Measurements from ENCODE around the gene GCSH.

GCSH gene

GRCh38 chr16:81101702-81102101 is 5.5 kb upstream of the GCSH start:
- DNase-seq: no peak

GRCh38 chr16:81099958-81100357 is 3.8 kb upstream of the GCSH start:
- no peak for DNase-seq

GRCh38 chr16:81097230-81097629 is 1.0 kb upstream of the GCSH start:
- no peak for DNase-seq

- no peak for DNase-seq
These were observed 567 bp upstream of the GCSH start for GRCh38 chr16:81096715-81097208.

GRCh38 chr16:81095653-81095952 is 592 bp downstream of the GCSH start:
- DNase-seq: no peak

GRCh38 chr16:81094771-81095251 is 1.4 kb downstream of the GCSH start:
- no peak for DNase-seq

- DNase-seq: no peak
These were observed 7.4 kb downstream of the GCSH start for GRCh38 chr16:81088836-81089235.

GRCh38 chr16:81081014-81081413 is 15.2 kb downstream of the GCSH start:
- DNase-seq: no peak

- no peak for DNase-seq
These were observed 16.0 kb downstream of the GCSH start for GRCh38 chr16:81080233-81080632.

GRCh38 chr16:81077076-81077940 is 18.9 kb downstream of the GCSH start, which contains the start of gene C16orf46:
C16orf46 (minus strand) TSS chr16:81077238; CDS start chr16:81063955, 13,283 bp downstream.
- DNase-seq: peak; percentile 91

- peak; percentile 86 for DNase-seq
These were observed 19.6 kb downstream of the GCSH start for GRCh38 chr16:81076566-81077075.

- DNase-seq: no peak
These were observed 22.4 kb downstream of the GCSH start for GRCh38 chr16:81073560-81074330.

- no peak for DNase-seq
These were observed 24.4 kb downstream of the GCSH start for GRCh38 chr16:81071805-81072204.

- no peak for DNase-seq
These were observed 25.2 kb downstream of the GCSH start for GRCh38 chr16:81070979-81071378.

GRCh38 chr16:81069063-81069462 is 27.1 kb downstream of the GCSH start:
- no peak for DNase-seq

GRCh38 chr16:81067166-81067565 is 29.0 kb downstream of the GCSH start:
- DNase-seq: no peak

- DNase-seq: no peak
These were observed 29.5 kb downstream of the GCSH start for GRCh38 chr16:81066681-81067080.

GRCh38 chr16:81061871-81062608 is 34.2 kb downstream of the GCSH start:
- no peak for DNase-seq

- no peak for DNase-seq
These were observed 34.9 kb downstream of the GCSH start for GRCh38 chr16:81061307-81061640.

- no peak for DNase-seq
These were observed 35.5 kb downstream of the GCSH start for GRCh38 chr16:81060576-81061306.

- DNase-seq: no peak
These were observed 42.4 kb downstream of the GCSH start for GRCh38 chr16:81053761-81054160.

- no peak for DNase-seq
These were observed 53.4 kb downstream of the GCSH start for GRCh38 chr16:81042821-81043220.
